ENCODE results near the gene TULP3. TPM values are rescaled to one million over a fixed set of nuclear protein-coding genes. Genes with fewer than 3 reads are reported as not detected.
"Not testable (repeated sequence)": the region's sequence is repeated elsewhere in the genome, so short reads cannot be mapped to it uniquely, and the experiment has no call there.

TULP3 gene
- 10 to 100 TPM; 31.1 to 39.4 (median 36.4) TPM for polyA plus RNA-seq (ENCODE audit: insufficient read length in 4 of 4)

DNA sequence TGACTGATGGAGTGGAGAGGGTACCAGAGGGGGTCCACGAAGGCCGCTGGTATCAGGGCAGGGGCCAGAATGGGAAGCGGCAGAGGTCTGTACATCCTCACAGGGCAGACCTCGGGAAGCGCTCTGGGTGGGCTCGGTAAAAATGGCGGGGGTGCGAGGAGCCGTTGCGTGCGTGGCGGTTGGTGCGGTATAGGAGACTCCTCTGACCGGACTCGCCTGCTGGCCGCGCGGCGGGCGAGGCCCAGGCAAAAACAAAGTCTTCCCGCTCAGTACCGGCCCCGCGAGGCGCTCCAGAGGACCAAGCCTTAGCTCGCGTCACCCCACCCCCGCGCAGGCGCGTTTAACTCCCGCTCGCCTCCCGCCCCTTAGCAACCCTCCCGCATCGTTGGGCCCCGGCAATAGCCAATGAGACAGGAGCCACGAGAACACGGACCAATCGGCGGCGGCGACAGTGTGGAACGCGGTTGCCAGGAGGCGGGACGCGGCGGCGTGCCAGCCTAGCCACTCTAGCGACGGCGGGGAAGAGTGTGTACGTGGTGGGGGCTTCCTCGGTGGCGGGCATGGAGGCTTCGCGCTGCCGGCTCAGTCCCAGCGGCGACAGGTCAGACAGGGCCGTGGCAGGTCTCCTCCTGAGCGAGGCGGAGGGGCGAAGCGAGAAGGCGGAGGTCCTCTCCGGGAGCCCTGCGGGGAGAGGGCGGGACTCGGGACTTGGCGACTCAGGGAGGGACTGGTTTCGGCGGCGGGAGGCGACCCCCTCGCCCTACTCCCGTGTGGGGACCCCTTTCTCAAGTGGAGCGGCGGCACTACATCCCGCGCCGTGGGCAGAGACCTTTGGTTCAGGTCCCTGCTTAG is at the start of gene TULP3:
Gene TULP3 (plus strand): TSS at position 504 of the 852 bp plus-strand sequence. CDS start 57 bp downstream, at position 561.
- peak; percentile 95 to 97 (median 96) for DNase-seq (ENCODE audit: low read depth in 4 of 4, low spot score in 3 of 4)

GRCh38 chr12:2841056-2841650 is 49.5 kb upstream of the TULP3 start:
- DNase-seq (ENCODE audit: low read depth in 4 of 4, low spot score in 3 of 4), result no peak

GRCh38 chr12:2842948-2843347 is 47.7 kb upstream of the TULP3 start:
- DNase-seq (ENCODE audit: low read depth in 4 of 4, low spot score in 3 of 4), result no peak

DNA sequence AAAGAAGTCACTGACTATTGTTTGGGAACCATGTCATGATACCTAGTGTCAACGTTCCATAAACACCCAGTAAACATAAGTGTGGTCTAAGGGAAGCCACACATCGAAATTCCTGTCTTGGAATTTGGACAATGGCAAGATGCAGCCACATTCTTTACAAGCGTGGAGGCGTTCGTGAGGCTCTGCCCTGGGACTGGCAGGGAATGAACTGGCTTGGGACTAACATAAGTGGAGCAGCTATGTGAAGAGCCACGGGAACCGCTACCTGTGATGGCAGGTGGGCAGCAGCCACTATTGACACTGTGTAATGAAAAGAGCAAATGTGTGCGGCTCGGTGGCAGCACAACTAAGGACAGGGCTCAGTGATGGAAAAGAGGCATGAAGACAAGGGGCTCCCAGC is 45.9 kb upstream of the TULP3 start:
- DNase-seq (ENCODE audit: low read depth in 4 of 4, low spot score in 3 of 4), result no peak

- DNase-seq (ENCODE audit: low read depth in 4 of 4, low spot score in 3 of 4), result no peak
Observed at GRCh38 chr12:2845280-2845679, 45.4 kb upstream of the TULP3 start.

DNA sequence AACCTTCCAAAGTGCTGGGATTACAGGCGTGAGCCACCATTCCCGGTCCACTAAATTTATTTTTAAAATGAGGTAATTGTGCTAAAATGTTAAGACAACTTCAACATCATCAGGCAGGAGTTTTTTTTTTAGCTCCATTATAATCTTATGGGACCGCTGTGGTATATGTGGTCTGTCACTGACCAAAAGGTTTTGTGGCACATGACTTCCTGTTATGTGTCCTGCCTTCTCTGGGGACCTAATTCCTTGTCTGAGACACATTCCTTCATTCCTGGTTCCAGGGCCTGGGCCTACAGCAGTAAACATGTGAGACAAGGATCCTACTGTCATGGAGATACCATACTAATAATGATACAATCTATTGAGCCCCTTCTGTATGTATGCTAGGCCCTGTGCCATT is 38.8 kb upstream of the TULP3 start:
- no peak for DNase-seq (ENCODE audit: low read depth in 4 of 4, low spot score in 3 of 4)

GRCh38 chr12:2853626-2854025 is 37.1 kb upstream of the TULP3 start:
- peak in 1 of 4 donors; percentile 66 for DNase-seq (ENCODE audit: low read depth in 4 of 4, low spot score in 3 of 4)

GRCh38 chr12:2854669-2855453 is 35.8 kb upstream of the TULP3 start:
- DNase-seq (ENCODE audit: low read depth in 4 of 4, low spot score in 3 of 4), result no peak

DNA sequence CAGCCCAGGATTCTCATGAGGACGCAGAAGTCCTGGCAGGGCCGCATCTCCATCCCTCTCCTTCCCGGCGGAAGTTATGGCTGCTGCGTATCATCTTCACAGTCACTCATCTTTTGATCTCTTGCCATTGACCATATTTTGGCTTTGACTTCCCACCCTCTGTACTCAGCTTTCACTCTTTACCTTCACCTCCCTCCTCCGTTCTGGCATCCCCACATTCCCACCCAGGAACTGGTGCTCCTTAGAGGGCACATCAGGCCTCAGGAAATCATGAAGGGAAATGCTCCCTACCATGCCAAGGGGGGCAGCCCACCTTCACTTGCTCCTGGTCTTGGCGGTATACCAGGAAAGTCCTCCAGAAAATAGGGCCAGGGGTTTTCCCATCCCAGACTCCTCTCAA is 35.1 kb upstream of the TULP3 start:
- no peak for DNase-seq (ENCODE audit: low read depth in 4 of 4, low spot score in 3 of 4)

- no peak for DNase-seq (ENCODE audit: low read depth in 4 of 4, low spot score in 3 of 4)
Observed at GRCh38 chr12:2856051-2856450, 34.6 kb upstream of the TULP3 start.

DNA sequence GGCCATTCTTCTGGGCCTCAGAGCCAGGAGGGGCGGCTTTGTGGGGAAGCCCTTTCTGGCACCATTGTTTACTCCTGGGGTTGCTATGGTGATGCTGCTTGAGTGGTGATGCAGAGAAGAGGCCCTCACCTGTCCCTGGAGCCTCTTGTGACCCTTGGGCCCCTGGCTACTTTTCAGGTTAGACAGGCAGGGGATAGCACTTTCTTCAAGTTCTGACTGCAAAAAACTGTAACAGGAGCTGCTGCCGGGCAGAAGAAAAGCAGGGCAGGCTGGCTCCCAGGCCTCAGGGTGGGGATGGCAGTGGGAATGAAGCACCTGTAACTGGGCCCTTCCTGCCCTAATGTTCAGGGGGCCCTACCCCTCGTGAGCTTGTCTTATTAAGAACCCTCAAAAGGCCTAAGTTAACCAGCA is 33.7 kb upstream of the TULP3 start, which contains the start of gene TEX52:
Gene TEX52 (minus strand): TSS at position 19 of the 411 bp plus-strand sequence. CDS start 13 bp downstream, at position 6.
- DNase-seq (ENCODE audit: low read depth in 4 of 4, low spot score in 3 of 4), result no peak

GRCh38 chr12:2857576-2857975 is 33.1 kb upstream of the TULP3 start:
- DNase-seq (ENCODE audit: low read depth in 4 of 4, low spot score in 3 of 4), result no peak

- DNase-seq (ENCODE audit: low read depth in 4 of 4, low spot score in 3 of 4), result no peak
Observed at GRCh38 chr12:2858334-2858733, 32.4 kb upstream of the TULP3 start.

DNA sequence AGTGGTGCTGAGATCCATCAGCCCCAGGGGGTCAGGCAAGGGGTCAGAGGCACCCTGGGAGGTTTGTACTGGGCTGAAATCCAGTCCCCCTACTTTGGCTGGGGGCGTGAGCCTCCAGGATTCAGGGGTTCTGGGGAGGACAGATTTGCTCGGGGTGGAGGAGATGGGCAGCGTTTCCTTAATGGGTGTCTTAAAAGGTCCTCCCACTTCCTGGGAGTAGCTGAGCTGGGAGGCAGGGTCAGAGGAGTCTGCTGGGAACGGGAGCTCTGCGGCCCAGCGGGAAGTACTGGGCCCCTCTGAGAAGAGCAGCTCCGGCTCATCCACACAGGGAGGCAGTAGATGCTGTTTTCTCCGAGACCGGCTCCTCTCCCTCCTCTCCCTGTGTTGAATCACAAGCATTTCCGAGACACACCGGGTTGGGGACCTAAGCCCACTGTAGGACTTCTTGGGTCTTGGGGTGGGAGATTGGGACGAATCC is 31.7 kb upstream of the TULP3 start:
- no peak for DNase-seq (ENCODE audit: low read depth in 4 of 4, low spot score in 3 of 4)

- DNase-seq (ENCODE audit: low read depth in 4 of 4, low spot score in 3 of 4), result no peak
Observed at GRCh38 chr12:2860170-2860569, 30.5 kb upstream of the TULP3 start.

- no peak for DNase-seq (ENCODE audit: low read depth in 4 of 4, low spot score in 3 of 4)
Observed at GRCh38 chr12:2862876-2863275, 27.8 kb upstream of the TULP3 start.

- not testable (repeated sequence) for DNase-seq (ENCODE audit: low read depth in 4 of 4, low spot score in 3 of 4)
Observed at GRCh38 chr12:2863402-2863801, 27.3 kb upstream of the TULP3 start.

- DNase-seq (ENCODE audit: low read depth in 4 of 4, low spot score in 3 of 4), result no peak
Observed at GRCh38 chr12:2864198-2864597, 26.5 kb upstream of the TULP3 start.

DNA sequence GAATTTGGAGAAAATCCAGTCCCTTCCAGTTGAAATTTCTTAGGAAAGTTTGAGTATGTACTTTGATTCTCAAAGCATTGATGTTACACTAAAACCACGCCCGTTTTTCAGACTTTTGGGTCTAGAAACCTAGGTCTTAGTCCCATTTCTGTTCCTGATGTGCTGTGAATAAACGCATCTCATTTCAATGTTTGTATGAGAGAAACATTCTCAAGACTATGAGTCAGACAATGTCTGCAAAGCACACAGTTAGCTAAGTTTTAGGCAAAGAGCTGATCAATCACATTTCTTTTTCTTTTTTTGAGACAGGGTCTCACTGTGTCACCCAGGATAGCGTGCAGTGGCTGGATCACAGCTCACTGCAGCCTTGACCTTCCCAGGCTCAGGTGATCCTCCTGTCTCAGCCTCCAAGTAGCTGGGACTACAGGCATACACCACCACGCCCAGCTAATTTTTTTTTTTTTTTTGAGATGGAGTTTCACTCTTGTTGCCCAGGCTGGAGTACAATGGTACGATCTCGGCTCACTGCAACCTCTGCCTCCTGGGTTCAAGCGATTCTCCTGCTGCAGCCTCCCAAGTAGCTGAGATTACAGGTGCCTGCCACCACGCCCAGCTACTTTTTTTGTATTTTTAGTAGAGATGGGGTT is 21.6 kb upstream of the TULP3 start:
- DNase-seq (ENCODE audit: low read depth in 4 of 4, low spot score in 3 of 4), result not testable (repeated sequence)

- DNase-seq (ENCODE audit: low read depth in 4 of 4, low spot score in 3 of 4), result no peak
Observed at GRCh38 chr12:2876431-2877046, 14.2 kb upstream of the TULP3 start.

Measured in right renal pelvis (tissue), 4 donors.